OCI-LY7 (cell line): Measurements from ENCODE around the gene KIAA0586. TPM values are rescaled to one million over a fixed set of nuclear protein-coding genes. Genes with fewer than 3 reads are reported as not detected.
A peak's percentile ranks its signal among the peaks of the same experiment; 100 is the strongest.

Experiments used
- BruUV-seq: library from RNA; stranded (reverse); fragments of 400-500 nt; replicated peaks from 2 replicates; lab custom pipeline; 2021; lab: Mats Ljungman, UMichigan
- CTCF ChIA-PET: fragments of 300-600 bp; sonication (Branson Sonifier 250); formaldehyde crosslinking; loops from one replicate; lab custom pipeline; 2022; ENCODE audit warnings: antibody characterized with exemption; ENCODE audit not compliant: unreplicated experiment; lab: Charles Lee
- POLR2A ChIA-PET: fragments of 300-600 bp; sonication (Branson Sonifier 250); formaldehyde crosslinking; loops from one replicate; lab custom pipeline; 2022; ENCODE audit warnings: antibody characterized with exemption; lab: Charles Lee
- DNase-seq: peaks from one replicate; pipeline ENCODE4 v3.0.0-alpha.2; 2015; ENCODE audit warnings: low spot score
- H2AFZ ChIP-seq: fragments of 200-600 bp; sonication (generic), shearing (Covaris generic); 2 replicates; pipeline ENCODE4 v1.6.1; 2014; ENCODE audit warnings: mild to moderate bottlenecking, antibody characterized with exemption, low read length, moderate library complexity
- H3K27ac ChIP-seq: fragments of 200-600 bp; sonication (generic); 2 replicates; pipeline ENCODE4 v1.5.1; 2014; ENCODE audit warnings: mixed run types, low read depth, mild to moderate bottlenecking, moderate library complexity, low read length, inconsistent platforms; ENCODE audit not compliant: poor library complexity, severe bottlenecking
- H3K36me3 ChIP-seq: fragments of 200-600 bp; sonication (generic); 2 replicates; pipeline ENCODE4 v1.6.1; 2014; ENCODE audit warnings: mild to moderate bottlenecking, antibody characterized with exemption, low read length, moderate library complexity, mixed read lengths; ENCODE audit not compliant: insufficient read depth
- H3K4me1 ChIP-seq: fragments of 200-600 bp; sonication (generic); 2 replicates; pipeline ENCODE4 v1.5.1; 2014; ENCODE audit warnings: mild to moderate bottlenecking, low read length; ENCODE audit not compliant: insufficient read depth, poor library complexity, severe bottlenecking
- H3K4me2 ChIP-seq: fragments of 200-600 bp; sonication (generic); 2 replicates; pipeline ENCODE4 v1.6.1; 2014; ENCODE audit warnings: mild to moderate bottlenecking, low read length
- H3K4me3 ChIP-seq: fragments of 200-600 bp; sonication (generic); 2 replicates; pipeline ENCODE4 v1.5.1; 2014; ENCODE audit warnings: mild to moderate bottlenecking, low read depth, low read length; ENCODE audit not compliant: poor library complexity, severe bottlenecking
- H3K79me2 ChIP-seq: fragments of 200-600 bp; sonication (generic); 2 replicates; pipeline ENCODE4 v1.6.1; 2016; ENCODE audit warnings: low read depth, mild to moderate bottlenecking, low read length, moderate library complexity, mixed read lengths; ENCODE audit not compliant: insufficient read depth
- H3K9me2 ChIP-seq: fragments of 200-600 bp; sonication (generic); 2 replicates; pipeline ENCODE4 v1.6.1; 2016; ENCODE audit warnings: mild to moderate bottlenecking, low read length, mixed read lengths; ENCODE audit not compliant: insufficient read depth
- H3K9me3 ChIP-seq: fragments of 200-600 bp; sonication (generic); 2 replicates; pipeline ENCODE4 v1.6.1; 2014; ENCODE audit warnings: mild to moderate bottlenecking, mixed run types, low read length, mixed read lengths
- H4K20me1 ChIP-seq: fragments of 200-600 bp; sonication (generic); 2 replicates; pipeline ENCODE4 v1.6.1; 2014; ENCODE audit warnings: mild to moderate bottlenecking, antibody characterized with exemption, low read length, moderate library complexity, mixed read lengths; ENCODE audit not compliant: insufficient read depth
- EZH2phosphoT487 ChIP-seq: fragments of 200-600 bp; sonication (generic); IDR thresholded peaks from 2 replicates; pipeline ENCODE4 v1.6.1; 2018; ENCODE audit warnings: low read depth, borderline replicate concordance, mild to moderate bottlenecking, mixed run types, antibody characterized with exemption, low read length, moderate library complexity, mixed read lengths
- intact Hi-C: fragments of 100-400 bp; cut with micrococcal nuclease; formaldehyde crosslinking; loops from one replicate; pipeline ENCODE4 v1.10.0; 2022; ENCODE audit not compliant: unreplicated experiment
- total RNA-seq, 2 experiments: library from RNA; depleted of rRNA in 1 of 2; stranded (reverse); fragments of >200 nt in 1 of 2; shearing (Covaris generic) in 1 of 2; gene quantifications; 2 replicates each; pipeline ENCODE4 v1.2.3, GENCODE V29; 2014 to 2022
- TF ChIP-seq, protein P1 (sequence below): fragments of 200-600 bp; sonication (generic); conservative IDR thresholded peaks from 2 replicates; pipeline ENCODE4 v1.5.1; 2014; ENCODE audit warnings: mild to moderate bottlenecking, antibody characterized with exemption, low read length, moderate library complexity, mixed read lengths

The KIAA0586 gene
- total RNA-seq, 2 experiments from 2014 or later = 20.5 to 41.7 TPM

DNA sequence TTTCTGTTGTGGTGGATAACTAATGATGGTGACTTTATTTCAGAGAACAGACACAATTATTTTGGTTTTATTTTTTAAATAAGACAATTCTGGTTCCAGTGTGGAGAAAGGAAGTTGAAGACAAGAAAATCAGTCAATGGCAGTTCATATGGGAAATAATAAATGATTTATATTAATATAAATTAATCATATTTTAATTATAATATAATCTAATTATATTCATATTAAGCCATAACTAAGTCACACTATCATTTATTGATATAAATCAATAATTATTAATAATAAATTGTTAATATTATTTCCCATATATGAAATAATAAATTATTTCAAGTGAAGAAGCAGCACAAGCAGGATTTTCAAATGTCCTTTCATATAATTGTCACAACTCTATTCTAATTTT lies 29.0 kb upstream of the KIAA0586 start:
- BruUV-seq = no TSS peak
- ChIA-PET POLR2A (interaction anchor here (0.6 kb wide), 1 partner anchor 197 kb away, joined by 7 read pairs; no protein-coding TSS in a partner anchor), CTCF (no interaction called here)
- Histone ChIP-seq H3K4me1 (peaks cover 7% of the 10 kb centered on the region), H3K79me2 (no peaks in the 10 kb centered on the region), H3K27ac (no peak overlapping the region), H3K9me3 (no peaks in the 10 kb centered on the region), H3K4me3 (no peak overlapping the region), H3K4me2 (no peak overlapping the region), H4K20me1 (no peaks in the 10 kb centered on the region), H3K36me3 (peaks cover 12% of the 10 kb centered on the region), H2AFZ (no peak overlapping the region), H3K9me2 (no peaks in the 10 kb centered on the region)
- intact Hi-C loops = no loop called here
- DNase-seq = no peak
- TF ChIP-seq, protein P1, sequence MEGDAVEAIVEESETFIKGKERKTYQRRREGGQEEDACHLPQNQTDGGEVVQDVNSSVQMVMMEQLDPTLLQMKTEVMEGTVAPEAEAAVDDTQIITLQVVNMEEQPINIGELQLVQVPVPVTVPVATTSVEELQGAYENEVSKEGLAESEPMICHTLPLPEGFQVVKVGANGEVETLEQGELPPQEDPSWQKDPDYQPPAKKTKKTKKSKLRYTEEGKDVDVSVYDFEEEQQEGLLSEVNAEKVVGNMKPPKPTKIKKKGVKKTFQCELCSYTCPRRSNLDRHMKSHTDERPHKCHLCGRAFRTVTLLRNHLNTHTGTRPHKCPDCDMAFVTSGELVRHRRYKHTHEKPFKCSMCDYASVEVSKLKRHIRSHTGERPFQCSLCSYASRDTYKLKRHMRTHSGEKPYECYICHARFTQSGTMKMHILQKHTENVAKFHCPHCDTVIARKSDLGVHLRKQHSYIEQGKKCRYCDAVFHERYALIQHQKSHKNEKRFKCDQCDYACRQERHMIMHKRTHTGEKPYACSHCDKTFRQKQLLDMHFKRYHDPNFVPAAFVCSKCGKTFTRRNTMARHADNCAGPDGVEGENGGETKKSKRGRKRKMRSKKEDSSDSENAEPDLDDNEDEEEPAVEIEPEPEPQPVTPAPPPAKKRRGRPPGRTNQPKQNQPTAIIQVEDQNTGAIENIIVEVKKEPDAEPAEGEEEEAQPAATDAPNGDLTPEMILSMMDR = no peak
- no peak for TF ChIP-seq EZH2phosphoT487

DNA sequence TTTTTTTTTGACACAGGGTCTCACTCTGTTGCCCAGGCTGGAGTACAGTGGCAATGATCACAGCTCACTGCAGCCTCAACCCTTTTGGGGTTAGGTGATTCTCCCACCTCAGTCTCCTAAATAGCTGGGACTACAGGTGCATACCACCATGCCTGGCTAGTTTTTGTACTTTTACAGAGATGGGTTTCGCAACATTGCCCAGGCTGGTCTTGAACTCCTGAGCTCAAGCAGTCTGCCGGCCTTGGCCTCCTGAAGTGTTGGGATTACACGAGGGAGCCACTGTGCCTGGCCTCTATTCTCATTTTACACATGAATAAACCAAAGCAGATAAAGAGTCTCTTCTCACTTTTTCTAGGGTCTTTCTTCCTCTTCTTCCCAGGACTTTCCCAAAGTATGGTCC lies 28.6 kb upstream of the KIAA0586 start:
- no peak for TF ChIP-seq EZH2phosphoT487
- TF ChIP-seq, protein P1 = no peak
- ChIA-PET CTCF (no interaction called here), POLR2A (interaction anchor here (0.6 to 2.1 kb wide), 2 partner anchors 26 to 197 kb away, joined by 7 to 9 read pairs; no protein-coding TSS in a partner anchor)
- H3K4me3 ChIP-seq = no peak overlapping the region
- no peaks in the 10 kb centered on the region for H3K9me2 ChIP-seq
- BruUV-seq = no TSS peak
- H3K4me2 ChIP-seq = no peak overlapping the region
- peaks cover 7% of the 10 kb centered on the region for H3K4me1 ChIP-seq
- no peaks in the 10 kb centered on the region for H4K20me1 ChIP-seq
- H3K27ac ChIP-seq = no peak overlapping the region
- intact Hi-C loops = no loop called here
- DNase-seq = no peak
- no peaks in the 10 kb centered on the region for H3K79me2 ChIP-seq
- H3K9me3 ChIP-seq = no peaks in the 10 kb centered on the region
- H3K36me3 ChIP-seq = peaks cover 12% of the 10 kb centered on the region
- no peak overlapping the region for H2AFZ ChIP-seq

DNA sequence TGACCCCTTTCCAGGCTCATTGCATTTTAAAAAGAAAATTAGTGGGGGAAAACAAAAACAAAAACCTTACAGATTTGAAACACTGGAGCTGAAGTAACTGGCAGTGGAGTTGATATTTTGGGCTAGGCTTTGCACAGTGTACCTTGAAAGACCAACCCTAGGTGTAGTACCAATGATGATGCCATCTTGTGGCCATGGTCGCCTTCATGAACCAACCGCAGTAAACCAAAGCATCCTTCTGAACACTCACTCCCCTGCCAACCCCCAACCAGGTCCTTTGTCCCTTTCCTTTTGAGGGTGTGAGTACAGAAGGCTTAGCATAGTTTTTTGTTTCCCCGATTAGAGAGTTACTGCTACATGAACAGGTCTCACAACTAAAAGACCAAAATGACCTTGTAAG lies 25.9 kb upstream of the KIAA0586 start:
- Histone ChIP-seq H3K4me2 (no peak overlapping the region), H3K36me3 (peaks cover 28% of the 10 kb centered on the region), H3K79me2 (no peaks in the 10 kb centered on the region), H3K9me2 (no peaks in the 10 kb centered on the region), H3K27ac (no peak overlapping the region), H3K9me3 (no peaks in the 10 kb centered on the region), H4K20me1 (no peaks in the 10 kb centered on the region), H2AFZ (no peak overlapping the region), H3K4me3 (no peak overlapping the region), H3K4me1 (no peaks in the 10 kb centered on the region)
- intact Hi-C loops = no loop called here
- no peak for TF ChIP-seq EZH2phosphoT487
- TF ChIP-seq, protein P1 = peak; percentile 55
- ChIA-PET POLR2A (interaction anchor here (0.6 kb wide), 1 partner anchor 750 kb away, joined by 4 read pairs; no protein-coding TSS in a partner anchor), CTCF (no interaction called here)
- peak; percentile 18 for DNase-seq
- BruUV-seq = no TSS peak
